MV-4-11 (cell line): ENCODE data around the gene DEDD2.
"Not testable (repeated sequence)": the region's sequence is repeated elsewhere in the genome, so short reads cannot be mapped to it uniquely, and the experiment has no call there.

ENCODE experiments used
- DNase-seq: peaks from one replicate; lab custom pipeline; 2025; lab: John Stamatoyannopoulos, UW

Gene DEDD2, protein sequence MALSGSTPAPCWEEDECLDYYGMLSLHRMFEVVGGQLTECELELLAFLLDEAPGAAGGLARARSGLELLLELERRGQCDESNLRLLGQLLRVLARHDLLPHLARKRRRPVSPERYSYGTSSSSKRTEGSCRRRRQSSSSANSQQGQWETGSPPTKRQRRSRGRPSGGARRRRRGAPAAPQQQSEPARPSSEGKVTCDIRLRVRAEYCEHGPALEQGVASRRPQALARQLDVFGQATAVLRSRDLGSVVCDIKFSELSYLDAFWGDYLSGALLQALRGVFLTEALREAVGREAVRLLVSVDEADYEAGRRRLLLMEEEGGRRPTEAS

DNA sequence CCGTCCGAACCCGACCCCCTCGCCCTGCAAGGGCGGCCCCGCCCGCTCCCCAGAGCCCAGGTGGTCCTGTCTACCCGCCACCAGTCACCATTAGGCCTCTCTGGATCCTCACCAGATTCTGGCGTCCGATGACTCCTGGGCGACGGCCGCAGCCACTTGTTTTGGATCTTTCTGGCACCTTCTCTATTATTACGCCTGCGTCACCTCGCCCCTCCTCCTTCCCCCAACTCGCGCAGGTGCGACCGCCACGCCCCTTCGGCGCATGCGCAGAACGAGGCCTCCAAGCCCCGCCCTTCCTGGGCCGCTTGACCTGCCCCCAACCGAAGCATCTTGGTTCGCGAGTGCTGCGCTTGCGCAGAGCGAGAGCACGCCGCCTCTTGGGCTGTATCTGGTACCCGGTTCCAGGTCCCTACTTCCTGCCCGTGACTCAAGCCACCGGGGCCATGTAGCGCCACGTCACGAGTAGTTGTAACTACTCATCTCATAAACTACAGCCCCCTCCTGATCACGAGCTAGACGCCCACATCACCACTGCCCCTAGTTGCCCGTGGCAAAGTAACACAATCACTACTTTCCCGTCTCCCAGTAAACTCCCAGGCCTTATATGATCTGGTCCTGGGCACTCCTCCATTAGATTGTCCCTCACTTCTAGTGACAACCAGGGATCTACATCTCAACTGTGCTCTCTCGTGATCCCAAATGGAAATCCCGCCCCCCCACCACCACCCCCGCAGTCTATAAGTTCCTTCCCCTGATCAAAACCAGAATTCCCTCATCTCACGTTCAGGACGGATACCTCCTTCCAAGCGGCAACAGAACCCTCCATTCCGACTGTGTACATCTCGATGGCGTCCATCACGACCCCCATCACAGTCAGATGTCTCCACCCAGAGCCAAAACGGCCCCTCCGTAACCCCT, at the start of gene DEDD2:
TSS of gene DEDD2 (minus strand) at position 158 of the 918 bp plus-strand sequence. CDS start 670 bp downstream, outside the sequence.
- DNase-seq: peak; percentile 99

DNA sequence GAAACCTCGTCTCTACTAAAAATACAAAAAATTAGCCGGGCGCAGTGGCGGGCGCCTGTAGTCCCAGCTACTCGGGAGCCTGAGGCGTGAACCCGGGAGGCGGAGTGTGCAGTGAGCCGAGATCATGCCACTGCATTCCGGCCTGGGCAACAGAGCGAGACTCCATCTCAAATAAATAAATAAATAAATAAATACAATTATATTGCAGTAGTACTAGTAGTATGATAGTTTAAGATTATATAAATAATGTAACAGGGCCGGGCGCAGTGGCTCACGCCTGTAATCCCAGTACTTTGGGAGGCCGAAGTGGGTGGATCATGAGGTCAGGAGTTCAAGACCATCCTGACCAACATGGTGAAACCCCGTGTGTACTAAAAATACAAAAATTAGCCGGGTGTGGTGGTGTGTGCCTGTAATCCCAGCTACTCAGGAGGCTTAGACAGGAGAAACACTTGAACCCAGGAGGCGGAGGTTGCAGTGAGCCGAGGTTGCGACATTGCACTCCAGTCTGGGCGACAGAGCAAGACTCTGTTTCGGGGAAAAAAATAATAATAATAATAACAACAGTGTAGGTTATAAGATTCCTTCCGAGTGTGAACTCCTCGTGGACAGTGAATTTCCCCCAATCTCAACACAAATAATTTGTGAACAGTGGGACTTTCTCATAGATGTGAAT, 49.6 kb upstream of the DEDD2 start:
- not testable (repeated sequence) for DNase-seq

DNA sequence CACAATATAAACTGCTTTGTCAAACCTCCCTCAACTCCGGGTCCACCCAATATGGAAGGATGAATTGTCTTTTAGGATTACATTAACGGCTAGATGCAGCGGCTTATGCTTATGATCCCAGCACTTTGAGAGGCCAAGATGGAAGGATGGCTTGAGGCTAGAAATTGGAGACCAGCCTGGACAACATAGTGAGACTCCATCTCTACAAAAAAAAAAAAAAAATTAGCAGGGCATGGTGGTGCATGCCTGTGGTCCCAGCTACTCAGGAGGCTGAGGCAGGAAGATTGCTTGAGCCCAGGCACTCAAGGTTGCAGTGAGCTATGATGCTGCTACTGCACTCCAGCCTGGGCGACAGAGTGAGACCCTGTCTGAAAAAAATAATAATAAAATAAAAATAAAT, 48.6 kb upstream of the DEDD2 start:
- not testable (repeated sequence) for DNase-seq

DNA sequence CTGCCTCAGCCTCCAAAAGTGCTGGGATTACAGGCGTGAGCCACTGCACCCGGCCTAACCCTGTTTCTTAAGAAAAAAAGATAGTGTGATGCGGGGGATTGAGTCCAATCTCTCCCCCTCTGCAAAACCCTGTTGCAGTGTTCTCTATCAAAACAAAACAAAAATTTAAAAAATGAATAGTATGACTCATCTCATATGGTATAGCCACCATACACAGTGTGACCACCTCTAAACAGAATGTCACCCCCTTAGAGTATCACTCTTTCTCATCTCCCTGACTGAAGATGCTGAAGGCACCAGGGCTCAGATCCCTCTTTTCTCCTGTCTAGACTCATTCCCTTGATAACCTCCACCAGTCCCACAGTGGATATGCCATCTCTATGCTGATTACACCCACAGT, 44.3 kb upstream of the DEDD2 start:
- DNase-seq: no peak

DNA sequence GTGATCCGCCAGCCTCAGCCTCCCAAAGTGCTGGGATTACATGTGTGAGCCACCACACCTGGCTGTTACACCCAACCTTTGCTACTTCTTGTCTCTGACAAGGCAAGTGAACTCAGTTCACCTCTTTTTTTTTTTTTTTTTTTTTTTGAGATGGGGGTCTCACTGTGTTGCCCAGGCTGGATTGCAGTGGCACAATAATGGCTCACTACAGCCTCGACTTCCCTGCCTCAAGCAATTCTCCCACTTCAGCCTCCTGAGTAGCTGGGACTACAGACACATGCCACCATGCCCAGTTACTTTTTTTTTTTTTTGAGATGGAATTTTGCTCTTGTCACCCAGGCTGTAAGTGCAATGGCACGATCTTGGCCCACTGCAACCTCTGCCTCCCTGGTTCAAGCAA, 40.4 kb upstream of the DEDD2 start:
- DNase-seq: not testable (repeated sequence)

DNA sequence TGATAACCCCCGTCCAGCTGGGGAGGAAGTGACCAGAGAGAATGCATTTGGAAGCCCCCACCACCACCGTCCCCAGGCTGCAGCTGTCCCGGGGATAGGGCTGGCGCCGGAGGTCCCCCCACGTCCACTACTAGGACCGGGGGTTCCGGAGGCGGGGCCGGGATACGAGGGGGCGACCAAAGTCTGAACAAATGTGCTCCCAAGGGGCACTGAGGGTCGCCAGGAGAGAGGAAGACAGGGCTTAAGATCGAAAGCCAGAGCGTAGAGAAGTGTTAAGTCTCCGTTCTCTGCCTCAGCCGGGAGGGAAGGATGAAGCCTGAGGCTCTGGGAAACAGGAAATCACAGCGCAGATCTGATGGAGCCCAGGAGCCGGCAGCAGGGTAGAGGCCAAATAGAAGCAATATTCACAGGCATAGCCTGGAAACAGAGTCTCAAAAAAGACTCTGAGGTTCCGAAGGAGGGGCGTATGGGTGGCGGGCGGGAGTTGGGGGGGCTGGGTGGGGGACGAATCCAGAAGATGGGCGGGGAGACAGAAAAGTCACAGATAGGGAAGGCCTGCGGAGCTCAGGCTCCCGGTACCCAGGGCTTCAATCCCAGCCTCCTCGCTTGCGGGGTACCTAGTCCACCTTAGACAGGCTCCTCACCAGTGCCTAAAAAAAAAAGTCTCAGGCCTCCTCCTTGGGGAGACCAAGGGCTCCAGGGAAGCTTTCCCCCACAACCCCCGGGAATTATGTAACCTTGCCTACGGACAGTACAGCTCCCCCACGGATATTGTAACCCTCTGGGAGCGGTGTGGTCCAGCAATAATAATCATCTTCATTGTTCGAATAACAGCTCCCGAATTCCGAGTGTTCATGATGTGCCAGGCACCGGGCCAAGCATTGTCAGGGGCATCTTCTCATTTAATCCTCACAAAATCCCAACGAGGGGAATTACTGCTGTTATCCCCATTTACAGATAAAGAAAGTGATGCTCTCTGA, 38.6 kb upstream of the DEDD2 start:
- no peak for DNase-seq

DNA sequence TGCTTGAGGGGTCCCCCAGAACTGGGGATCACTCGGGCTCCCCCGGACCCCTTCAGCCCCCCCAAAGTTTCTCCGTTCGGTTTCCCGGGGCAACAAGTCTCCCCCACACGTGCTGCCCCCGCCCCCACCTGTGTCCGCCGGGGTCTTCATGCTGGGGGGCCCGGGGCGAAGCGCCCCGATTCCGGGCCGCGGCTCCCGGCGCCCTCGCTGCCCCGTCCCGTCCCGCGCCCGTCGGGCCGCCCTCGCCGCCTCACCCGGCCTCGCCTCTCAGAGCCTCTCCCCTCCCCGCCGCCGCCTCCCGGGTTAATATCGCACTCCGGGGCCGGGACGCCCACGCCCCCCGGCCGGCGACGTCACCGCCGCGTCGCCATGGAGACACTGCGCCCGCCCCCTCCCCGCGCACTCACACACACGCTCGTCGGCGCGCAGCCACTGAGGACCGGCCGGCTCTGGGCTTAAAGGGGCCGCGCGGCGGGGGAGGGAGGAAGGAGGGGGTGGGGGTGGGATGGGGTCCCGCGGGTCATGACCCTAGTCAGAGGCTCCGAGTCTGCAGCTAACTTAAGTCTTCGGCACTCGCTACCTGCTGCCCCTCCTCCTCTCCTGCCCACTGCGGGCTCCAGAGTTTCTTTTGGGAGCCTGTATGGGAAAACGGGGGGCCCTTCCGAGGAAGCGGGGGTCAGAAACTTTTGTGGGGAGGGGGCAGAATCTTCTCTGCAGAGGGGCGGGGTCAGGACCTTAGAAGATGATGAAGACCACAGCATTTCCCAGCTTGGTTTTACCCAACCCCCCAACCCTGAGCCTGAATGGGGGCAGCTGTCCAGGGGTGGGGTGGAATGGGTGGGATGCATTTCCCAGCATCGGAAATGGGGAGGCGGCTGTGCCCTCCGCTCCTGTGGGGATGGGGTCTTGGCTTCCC, 37.6 kb upstream of the DEDD2 start, which contains the start of gene ERF:
TSS of gene ERF (minus strand) at position 279 of the 916 bp plus-strand sequence. CDS start at position 150, 129 bp downstream.
- DNase-seq: peak; percentile 85

DNA sequence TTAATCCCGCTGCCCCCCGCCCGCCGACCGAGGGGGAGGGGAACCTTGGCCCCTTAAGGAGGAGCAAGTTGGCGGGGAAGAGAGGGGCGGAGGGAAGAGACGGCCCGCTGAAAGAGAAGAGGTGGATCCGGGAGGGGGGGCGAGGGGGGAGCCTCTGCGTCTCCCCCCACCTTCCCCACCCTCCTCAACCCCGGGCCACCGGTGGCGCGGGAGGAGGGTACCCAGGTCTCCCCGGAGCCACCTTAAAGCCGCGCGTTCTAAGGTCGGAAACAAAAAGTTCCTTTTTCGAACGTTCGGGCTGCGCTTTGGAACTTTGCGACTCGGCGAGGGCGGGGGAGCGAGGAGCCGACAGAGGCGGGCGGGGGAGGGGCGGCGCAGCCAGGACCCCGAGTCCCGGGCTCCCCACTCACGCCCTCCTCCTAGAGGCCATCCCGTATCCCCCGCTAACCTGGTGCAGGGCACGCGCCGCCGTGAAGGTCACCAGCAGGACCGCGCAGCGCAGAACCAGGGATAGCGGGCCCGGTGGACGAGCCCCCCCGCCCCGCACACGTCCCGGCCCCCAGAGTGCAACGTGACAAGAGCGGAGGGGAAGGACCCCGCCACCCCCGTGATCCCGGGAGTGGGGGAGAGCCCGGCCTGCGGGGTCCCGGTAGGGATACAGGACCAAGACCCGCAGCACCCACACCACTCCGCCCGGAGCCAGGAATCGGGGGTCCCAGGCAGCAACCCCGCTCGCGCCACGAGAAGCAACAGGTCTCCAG, 36.8 kb upstream of the DEDD2 start:
- DNase-seq: peak; percentile 75

DNA sequence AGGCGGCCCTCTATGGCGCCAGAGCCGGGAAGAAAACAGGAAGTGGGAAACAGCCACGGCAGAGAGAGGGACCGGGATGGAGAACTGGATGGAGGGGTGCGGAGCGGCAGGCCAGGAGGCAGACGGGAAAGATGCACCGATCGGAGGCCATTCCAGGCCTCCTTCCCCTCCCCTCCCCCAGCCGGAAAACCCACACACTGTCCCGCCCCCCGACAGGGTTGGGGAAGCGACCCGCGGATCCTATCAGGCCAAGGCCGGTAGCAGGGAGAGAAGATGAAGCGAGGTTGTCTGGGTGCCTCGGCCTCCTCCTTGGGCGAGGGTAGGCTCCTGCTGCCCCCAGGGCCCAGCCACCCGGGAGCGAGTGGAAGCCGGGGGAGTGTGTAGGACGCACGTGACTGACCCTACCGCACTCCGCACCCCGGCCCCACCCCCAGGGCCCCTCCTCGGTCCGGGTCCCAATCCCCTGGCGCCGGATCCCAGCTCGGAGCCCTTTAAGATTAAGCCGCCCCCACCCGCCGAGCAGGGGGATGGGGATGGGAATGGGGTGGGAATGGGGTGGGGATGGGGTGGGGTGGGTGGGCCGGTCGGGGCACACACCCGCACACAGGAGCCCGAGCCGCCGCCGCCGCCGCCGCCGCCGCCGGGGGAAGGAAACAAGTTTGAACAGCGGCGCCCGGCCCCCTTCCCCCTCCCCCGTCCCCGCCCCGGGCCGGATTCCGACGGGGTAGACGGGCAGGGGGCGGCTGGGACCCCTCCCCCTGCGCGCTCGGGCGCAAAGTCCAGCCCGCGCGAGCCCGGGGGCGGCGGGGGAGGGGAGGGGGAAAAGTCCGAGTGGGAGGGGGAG, 36.0 kb upstream of the DEDD2 start:
- peak; percentile 68 for DNase-seq

DNA sequence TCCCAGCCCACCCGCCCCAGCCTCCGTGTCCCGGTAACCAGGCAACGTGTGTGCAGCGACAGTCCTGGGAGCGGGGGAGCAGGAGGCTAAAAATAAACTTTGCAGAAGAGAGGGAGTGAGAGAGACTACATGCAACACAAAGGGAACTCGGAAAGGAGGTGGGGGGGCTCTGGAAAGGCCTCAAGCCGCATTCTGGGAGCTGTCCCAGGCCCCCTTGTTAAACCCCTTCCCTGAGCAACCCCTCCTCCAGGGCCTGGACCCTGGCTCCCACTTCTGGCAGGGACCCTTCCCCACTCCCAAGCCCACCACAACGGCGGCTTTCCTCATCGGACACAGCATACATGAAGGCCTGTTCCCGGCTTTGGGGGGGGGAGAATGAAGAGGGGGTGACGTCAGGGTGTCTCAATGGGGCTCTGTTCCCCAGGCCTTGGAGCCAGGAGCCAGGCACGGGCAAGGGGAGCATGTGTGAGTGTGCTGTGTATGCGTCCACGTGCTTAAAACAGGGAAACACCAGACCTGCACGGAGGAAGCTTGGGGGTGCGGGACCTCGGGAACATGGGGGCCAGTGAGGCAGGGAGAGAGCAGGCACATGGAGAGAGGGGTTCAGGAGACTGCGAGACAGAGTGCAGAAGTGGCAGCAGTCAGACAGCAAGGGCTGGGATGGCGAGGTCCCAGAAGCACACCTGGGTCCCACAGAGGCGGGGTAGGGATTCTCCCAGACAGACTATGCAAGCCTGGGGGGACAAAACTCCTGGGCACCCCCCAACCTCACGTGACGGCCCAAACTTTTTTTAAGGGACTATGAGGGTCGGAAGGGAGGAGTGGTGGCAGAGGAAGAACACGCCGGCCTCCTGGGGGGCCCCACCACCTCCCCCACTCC, 35.1 kb upstream of the DEDD2 start:
- DNase-seq: peak; percentile 54

DNA sequence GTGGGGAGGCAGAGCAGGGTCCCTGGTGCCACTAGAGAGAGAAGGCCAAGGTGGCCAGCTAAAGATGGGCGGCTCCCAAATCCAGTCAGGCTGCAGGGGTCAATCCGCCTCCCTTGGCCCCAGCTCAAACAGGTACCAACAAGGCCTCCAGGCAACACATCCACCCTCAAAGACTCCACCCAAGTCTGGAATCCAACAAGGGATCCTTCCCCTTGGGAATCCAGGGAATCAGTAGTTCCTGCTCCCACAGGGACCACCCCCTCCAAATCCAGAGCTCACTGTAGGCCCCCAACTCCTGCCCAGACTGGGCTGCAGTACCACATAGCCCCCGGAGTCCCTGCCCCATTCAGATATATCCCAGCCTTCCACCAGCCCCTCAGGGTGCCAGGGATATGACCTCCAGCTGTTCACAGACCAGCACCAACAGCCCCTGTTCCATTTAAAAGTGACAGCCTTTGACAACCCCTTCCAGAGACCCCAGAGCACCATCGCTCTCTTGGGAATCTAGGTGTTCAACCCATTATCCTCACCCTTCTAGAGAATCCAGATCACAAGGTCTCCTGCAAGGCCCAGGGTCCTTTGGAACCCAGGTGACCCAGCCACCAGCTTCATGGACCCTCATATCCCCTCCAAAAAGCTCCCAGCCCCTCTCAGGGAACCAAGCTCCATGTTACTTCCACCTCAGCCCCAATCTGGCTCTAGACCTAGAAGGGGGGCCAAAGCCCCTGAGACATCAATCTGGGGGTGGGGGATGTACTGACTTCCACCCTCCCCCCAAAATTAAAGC, 34.3 kb upstream of the DEDD2 start:
- no peak for DNase-seq

DNA sequence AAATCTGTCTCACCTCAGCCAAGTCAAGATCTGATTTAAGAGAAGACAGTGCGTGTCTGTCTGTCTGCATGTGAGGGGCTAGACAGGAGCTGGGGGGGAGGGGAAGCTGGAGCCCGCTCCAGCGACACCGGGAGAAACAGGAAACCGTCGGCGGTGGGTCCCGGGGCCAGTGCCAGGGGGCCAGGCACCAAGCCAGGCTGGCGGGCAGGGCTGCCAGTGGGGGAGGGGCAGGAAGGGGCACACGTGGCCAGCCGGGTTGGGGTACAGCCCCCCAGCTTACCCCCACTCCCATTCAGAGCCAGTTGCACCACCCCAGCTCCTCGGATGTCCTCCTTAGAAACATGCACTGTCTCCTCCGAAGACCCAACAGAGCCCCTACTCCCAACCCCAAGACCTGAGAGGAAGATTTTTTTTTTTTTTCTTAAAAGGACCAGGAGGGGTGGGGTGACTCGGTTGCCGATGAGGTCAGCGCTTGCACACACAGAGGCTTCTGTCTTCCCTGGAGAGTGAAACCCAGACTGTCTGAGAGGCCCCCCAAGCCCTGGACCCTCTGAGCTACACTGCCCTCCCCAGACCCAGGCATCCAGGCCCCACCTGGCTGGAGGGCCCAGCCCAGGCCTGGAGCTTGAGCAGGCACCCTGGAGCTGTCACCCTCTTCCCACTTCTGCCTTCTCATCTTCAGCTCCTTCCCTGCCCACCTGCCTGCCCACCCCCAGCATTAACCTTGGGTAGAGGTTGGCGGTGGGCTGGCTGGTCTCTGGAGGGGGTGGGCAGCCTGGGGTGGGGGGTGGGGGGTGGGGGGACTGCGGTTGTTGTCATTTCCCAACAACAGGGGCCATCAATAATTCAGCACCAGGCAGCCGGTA, 33.4 kb upstream of the DEDD2 start:
- no peak for DNase-seq

DNA sequence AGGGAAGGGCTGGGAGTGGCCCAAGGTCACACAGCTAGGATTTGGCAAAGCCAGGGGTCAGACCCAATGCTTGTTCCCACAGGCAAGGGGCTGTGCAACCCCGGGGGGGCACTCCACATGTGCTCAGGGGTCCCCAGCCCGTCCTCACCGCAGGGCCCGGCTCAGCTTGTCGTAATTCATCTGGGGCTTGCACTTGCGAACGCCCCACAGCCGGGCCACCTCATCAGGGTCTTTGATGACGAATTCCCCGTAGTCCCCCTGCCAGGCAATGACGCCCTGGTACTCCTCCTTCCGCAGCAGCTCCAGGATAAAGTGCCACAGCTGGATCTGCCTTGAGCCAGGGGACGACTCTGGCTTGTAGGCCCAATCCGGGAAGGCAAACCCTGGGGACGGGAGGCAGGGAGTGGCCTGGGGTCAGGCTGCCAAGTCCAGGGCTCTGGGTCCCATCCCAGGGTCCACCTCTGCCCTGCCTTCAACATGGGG, 32.7 kb upstream of the DEDD2 start:
- no peak for DNase-seq

DNA sequence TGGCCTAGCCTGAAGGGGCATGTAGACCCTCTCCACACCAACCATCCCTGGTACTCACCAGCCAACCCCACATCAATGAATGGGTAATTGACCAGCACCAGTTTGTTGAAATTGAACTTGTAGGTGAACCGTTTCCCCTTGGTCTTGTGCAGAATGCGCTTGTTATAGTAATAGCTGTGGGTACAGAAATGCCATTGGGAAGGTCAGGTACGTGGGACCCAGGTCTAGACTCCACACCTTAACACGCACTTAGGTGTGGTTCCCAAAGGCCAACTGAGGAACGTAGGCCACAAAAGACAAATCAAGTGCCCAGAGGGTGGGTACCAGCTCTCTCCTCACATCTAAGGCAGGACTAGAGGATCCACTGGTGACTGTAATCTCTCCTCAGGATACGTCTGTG, 32.3 kb upstream of the DEDD2 start:
- DNase-seq: no peak

DNA sequence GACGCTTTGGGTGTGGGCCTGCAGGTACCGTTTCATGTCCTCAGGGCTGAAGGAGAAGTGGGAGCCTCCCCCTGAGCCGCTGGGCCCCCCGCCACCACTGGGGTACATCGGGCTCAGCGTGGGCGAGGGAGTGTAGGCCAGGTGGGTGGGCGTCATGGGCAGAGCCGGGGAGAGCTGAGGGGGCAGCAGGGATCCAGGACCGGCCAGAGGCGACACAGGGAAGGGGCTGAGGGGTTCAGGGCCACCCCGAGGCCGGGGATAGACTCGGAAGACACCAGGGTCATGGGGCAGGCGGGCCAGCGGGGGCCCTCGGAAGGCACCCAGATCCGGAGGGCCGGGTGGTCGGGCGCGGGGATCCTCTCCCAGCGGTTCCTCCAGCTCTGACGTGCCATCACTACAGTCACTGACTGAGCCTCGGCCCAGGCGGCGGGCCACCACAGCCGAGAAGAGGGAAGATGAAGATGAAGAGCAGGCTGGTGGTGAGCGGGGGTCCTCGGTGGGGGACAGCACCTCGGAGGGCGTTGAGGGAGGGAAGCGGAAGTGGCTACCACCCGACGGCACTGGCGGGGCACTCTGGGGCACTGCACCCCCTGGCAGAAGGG, 31.8 kb upstream of the DEDD2 start:
- DNase-seq: no peak
